Kasumi-1 (cell line): ENCODE data around the gene RTEL1.
"Not testable (repeated sequence)": the region's sequence is repeated elsewhere in the genome, so short reads cannot be mapped to it uniquely, and the experiment has no call there.

Source experiments
- DNase-seq, 2 experiments: peaks; one replicate each; lab custom pipeline; 2025; lab: John Stamatoyannopoulos, UW

RTEL1 gene

DNA sequence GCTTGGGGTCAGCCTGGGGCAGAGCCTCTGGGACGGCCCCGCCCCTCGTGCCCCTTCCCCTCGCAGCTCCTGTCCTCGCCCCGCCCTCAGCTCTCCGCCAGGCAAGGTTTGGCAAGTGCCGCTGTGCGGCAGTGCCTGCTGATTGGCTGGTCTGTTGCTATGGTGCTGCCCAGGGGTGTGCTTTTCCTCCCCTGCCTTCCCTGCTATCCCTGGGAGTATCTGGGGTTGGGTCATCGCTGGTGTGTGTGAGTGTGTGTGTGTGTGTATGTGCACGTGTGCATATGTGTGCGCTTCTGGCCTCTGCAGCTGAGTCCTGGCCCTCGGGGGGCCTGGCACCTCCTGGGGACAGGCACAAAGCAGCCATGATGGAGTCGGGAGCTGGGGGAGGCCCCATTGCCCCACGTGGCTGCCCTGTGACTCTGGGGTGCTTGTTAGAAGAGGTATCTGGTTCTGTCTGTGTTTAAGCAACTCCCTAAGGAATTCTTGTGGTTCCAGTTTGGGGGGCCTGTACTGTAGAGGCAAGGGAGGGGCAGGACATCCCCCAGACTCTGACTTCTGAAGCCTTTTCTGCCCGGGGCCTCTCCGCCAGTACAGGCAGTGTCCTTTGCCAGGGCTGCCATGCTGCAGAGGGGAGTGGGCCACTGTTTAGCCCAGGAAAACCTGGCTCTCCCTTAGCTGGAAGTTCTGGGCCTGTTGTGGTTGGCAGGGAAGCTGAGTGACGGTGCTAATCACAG lies 6.9 kb downstream of the RTEL1 start:
- no peak for DNase-seq

DNA sequence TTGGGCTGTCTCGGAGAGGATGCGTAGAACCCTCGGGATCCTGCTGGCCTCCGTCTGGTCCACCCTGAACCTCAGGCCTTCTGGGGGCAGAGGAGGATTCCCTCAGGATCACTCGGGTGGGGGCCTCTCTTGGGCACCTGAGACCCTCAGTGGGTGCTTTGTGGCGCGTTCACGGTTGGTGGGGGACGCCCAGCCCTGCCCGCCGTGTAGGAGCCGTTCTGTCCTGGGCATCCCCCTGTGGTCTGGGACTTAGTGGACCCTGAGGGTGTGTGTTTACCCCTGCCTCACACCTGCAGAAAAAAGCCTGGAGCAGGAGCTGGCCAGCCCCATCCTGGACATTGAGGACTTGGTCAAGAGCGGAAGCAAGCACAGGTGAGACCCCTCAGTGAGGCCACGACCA lies 7.6 kb downstream of the RTEL1 start:
- DNase-seq, result no peak

DNA sequence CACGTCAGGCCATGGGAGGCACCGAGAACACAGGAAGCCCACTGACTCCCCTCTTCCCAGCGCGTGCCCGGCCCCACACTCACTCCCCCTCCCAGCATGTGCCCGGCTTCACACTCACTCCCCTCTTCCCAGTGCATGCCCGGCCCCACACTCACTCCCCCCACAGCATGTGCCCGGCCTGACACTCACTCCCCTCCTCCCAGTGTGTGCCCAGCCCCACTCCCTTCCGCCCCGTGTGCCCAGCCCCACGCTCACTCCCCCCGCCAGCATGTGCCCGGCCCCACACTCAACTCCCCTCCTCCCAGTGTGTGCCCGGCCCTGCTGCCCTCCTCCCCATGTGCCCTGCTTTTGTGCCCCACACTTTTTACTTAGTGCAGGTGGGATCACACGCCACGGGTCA lies 9.7 kb downstream of the RTEL1 start:
- DNase-seq, result no peak

DNA sequence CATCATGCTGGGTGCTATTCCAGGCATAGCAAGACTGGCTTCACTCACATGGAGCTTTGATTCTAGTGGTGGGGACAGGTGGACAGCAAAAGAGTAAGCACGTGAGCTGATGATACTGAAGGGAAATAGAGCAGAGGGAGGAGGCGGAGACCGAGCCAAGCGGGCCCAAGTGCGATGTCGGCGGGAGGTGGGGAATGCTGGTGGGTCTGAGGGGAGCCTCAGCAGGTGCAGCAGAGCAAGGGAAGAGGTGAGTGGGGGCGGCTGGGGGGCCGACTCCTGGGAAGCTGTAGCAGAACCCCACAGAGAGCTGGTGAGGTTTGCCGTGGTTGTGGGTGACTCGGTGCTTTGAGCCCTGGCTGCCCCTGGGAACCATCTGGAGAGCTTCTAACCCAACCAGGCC lies 10.2 kb downstream of the RTEL1 start:
- DNase-seq, result no peak

DNA sequence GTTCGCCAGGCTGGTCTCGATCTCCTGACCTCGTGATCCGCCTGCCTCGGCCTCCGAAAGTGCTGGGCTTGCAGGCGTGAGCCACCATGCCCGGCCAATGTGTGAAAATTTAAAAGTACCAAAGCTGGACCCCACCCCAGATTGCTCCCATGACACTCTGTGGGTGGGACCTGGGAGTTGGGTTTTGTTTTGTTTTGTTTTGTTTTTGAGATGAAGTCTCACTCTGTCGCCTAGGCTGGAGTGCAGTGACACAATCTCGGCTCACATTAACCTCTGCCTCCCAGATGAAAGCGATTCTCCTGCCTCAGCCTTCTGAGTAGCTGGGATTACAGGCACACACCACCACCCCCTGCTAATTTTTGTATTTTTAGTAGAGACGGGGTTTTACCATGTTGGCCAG lies 13.6 kb downstream of the RTEL1 start:
- DNase-seq, result not testable (repeated sequence)

DNA sequence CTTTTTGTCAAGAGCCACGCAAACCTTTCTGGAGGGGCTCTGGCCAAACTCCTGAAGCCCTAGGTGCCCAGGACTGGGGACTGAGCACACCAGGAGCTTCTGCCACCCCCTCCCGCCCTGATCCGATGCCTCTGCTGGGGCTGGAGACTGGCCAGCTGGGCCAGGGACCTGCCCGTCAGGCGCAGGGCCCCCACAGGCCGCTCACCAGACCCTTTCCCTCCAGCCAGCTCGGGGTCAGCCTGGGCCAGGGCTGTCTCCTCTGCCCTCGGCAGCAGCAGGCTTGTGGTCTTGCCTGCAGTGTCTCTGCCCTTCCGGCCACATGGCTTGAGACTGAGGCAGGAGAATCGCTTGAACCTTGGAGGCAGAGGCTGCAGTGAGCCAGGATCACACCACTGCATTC lies 14.6 kb downstream of the RTEL1 start:
- DNase-seq, result no peak

DNA sequence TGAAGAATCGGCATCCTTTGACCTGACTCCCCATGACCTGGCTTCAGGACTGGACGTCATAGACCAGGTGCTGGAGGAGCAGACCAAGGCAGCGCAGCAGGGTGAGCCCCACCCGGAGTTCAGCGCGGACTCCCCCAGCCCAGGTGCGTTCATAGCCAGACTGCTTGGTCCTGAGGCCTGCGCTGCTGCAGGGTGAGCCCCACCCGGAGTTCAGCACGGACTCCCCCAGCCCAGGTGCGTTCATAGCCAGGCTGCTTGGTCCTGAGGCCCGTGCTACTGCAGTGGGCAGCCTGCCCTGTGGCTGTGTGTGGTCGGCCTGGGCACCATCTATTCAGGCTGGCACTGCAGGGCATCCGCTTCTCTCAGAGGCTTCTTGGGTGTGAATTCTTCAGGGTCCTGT lies 15.8 kb downstream of the RTEL1 start:
- DNase-seq, result no peak

DNA sequence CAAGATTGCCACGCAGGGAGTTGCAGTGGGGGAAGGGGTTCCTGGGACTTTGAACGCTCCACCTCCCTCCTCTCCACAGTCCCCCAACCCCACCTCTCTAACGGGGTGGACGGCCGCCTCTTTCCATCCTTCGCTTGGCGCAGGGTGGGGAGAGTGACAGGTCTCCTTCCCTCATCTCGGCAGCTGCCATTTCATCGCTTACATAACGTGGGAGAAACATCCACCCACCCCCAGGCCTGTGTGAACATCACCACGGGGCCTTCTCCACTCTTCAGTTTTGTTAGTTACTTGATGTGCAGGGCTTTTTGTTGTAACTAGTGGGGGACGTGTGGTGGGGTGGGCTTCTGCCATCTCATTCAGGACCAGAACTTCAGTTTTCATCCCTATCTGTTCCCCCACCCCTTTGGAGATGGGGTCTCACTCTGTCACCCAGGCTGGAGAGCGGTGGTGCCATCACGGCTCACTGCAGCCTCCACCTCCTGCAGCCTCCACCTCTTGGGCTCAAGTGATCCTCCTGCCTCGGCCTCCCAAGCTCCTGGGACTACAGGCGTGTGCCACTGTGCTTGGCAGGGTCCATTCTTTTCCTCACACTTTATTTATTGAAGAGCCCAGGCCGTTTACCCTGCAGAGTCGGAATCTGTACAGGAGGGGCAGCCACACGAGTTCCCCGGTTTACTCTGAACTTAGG lies 17.7 kb downstream of the RTEL1 start:
- no peak for DNase-seq

DNA sequence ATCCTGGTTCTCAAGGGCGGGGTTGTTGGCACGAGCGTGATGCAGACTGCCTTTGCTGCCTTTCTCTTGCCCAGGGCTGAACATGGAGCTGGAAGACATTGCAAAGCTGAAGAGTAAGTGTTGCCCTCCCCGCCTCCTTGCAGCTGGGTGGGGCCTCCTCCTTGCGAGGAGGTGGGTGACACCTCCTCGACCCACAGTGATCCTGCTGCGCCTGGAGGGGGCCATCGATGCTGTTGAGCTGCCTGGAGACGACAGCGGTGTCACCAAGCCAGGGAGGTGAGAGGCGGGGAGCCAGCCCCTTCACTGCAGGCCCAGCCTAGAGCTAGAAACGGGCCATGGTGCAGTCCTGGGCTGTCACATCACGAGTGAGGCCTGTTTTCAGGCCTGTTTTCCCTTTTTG lies 20.0 kb downstream of the RTEL1 start:
- DNase-seq, result no peak

DNA sequence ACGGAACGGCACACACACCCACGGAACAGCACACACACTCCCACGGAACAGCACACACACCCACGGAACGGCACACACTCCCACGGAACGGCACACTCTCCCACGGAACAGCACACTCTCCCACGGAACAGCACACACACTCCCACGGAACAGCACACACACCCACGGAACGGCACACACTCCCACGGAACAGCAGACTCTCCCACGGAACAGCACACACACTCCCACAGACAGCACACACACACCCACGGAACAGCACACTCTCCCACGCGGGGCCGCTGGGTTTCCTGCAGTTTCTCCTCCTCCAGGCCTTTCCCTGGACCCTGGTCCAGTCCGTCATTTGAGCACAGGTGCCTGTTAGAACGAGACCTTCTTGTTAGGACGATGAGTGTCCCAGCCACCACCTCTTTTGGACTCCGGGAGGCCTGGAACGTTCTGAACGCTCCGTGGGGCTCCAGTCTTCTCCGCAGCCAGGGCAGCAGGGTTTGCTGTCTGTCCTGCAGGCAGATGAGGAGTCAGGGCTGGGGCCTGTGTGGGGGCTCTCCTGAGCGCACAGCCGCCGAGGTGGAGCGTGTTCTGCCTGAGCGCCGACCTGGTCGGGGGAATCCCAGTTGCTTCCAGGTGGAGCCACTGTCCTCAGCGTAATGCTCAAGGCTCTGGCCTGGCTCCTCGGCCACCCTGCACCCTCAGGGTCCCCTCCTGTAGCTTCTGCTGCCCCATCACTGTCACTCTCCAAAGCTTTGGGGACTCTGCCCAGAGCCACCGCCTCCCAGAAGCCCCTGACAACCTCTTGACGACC lies 20.8 kb downstream of the RTEL1 start:
- DNase-seq, result no peak

DNA sequence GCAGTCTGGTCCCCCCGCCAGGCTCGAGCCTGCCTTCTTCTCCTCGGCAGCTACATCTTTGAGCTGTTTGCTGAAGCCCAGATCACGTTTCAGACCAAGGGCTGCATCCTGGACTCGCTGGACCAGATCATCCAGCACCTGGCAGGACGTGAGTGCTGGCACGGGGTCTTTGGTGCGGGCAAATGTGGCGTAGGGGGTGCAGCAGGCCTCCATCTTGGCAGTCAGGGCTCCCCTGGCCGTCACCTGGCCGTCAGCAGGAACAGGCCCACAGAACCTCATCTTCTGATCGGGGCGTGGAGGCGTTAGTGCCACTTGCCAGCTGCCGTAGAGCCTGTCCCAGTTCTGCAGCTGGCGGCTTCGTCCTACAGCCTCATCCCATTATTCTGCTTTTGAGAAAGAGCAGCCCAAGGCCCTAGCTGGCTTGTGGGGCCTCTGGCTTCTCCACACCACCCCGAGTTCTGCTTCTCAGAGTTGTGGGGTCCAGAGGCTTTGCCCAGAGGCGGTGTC lies 21.7 kb downstream of the RTEL1 start:
- DNase-seq, result no peak

DNA sequence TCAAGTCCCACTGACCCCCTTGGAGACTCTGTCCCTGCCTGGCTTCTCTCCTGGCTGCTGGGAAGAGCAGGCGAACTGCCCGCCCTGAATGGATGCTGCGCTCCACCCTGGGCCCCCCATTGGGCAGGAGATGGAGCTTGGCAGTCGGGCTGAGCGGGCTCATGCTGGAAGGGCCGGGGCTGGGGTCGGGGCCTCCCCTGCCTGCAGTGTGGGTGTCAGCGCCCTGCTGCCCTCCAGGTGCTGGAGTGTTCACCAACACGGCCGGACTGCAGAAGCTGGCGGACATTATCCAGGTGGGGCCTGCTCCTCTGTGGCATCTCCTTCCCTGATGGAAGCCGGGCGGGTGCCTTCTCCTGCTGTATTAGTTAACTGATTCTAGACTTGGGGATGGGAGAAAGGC lies 22.3 kb downstream of the RTEL1 start:
- no peak for DNase-seq

DNA sequence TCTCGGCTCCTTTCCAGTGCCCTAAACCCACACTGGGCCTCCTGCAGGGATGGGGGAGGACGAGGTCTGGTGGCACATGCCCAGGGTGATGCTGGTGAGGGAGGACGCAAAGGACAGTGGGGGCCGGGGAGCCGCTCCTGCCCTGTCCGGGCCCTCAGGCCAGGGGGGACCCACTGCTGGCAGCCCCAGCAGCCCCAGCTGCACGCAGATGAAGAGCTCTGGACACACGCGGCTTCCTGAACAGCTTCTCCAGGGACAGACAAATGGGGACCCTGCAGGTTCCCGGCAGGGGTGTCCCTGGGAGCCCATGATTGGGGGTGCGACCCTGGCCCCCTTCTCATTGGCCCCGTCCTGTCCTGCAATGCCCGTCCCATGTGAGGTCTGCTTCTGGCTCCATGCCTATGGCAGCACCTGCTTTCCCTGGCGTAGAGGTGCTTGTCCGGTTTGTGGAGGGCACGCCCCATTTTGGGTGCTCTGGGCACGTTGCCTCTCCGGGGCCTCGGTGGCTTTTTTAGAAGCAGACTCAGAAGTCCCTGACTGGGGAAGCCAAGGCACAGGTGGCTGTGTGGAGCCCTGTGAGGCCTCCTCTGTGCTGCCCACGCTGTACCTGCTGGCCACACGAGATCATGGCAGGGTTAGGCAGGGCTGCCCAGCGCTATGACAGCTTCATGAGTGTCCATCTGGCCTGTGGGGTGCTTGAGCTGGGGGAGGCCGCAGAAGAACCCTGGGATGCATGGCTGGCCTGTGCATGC lies 22.9 kb downstream of the RTEL1 start:
- no peak for DNase-seq

DNA sequence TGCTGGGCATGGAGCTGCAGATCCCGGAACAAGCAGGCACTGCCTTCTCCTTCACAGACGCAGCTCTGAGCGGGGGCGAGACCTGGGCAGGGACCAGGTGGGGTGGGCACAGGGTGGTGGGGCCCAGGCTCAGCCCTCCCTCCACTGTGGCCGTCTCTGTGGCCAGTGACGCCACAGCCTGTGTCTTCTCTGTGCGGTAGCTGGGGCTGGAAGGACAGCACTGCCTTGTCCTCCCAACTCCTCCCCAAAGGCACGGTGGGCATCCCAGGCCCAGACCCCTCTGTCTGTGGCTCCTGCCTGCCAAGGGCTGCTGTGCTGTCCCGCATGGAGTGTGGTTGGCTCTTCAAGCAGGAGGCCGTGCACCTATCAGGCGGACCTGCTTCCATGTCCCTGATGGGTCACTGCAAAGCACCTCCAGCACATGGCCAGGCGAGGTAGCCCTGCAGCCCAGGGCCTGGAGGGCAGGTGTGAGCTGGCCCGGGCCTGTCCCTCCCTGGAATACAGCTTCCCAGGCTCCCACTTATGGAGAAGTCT lies 23.6 kb downstream of the RTEL1 start:
- no peak for DNase-seq

DNA sequence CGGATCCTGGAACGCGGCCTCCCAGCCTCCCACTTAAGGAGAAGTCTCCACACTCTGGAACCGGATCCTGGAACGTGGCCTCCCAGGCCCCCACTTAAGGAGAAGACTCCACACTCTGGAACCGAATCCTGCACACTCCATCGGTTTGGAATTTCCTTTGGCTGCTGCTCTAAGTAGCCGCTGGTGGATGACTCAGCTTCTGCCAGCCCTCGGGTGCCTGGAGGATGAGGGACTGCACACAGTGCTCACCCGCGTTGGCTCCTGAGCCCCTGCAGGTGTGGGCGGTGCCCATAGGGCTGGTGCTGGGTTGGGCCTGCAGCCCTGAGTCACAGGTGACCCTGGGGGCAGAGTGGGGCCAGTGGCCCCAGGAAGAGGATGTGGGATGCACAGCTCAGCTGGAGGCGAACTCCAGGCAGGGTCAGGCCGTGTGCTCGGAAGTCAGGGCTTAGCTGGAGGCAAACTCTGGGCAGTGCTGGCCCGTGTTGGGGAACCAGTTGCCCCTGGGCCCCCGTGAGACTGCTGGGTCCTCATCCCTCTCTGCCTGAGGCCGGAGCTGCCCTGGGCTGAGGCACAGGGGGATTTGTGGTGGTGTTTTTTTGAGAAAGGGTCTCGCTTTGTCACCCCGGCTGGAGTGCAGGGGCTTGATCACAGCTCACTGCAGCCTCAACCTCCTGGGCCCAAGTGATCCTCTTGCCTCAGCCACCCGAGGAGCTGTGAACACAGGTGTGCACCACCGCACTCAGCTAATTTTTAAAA lies 24.4 kb downstream of the RTEL1 start:
- peak in 1 of 2 experiments; percentile 6 for DNase-seq

DNA sequence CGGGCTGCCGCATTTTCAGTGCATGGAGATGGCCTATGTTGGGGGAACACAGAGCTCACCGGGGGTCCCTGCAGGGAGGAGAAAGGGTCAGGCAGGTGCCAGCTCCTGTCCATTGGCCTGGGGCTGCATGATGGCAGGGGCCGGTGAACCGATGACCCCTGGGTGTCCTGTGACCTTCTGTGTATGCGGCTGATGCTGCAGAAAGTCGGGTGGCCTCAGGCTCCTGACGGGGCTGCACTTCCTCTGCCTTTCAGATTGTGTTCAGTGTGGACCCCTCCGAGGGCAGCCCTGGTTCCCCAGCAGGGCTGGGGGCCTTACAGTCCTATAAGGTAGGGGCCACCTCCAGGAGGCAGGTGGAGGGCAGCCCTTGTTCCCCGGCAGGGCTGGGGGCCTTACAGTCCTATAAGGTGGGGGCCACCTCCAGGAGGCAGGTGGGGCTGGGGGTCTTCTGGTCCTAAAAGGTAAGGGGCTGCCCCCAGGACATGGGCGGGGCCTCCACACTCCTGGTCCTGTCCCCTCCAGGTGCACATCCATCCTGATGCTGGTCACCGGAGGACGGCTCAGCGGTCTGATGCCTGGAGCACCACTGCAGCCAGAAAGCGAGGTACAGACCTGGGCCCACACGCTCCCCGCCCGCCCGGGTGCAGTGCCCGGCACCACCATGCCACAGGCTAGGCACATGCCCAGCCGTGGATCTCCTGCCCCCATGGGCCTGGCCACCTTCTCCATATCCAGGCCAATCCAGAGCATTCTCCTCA lies 27.3 kb downstream of the RTEL1 start:
- no peak for DNase-seq

DNA sequence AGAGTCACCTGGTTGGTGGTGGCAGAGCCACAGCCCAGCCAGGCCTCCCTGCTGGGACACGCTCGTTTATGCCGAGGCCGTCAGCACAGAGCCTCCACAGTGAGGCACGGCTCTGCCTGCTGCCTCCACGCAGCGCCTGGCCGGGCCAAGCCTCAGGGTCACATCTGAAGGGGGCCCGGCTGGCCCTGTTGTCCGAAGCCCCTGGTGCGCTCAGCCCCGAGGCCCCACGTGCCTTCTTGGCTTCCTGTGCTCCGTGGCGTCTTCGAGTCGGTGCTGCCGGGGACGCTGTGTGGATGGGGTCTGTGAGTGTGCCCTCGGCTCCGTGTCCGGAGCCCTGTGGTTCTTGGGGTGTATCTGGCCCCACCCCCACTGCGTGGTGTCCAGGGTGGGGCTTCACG lies 28.0 kb downstream of the RTEL1 start:
- no peak for DNase-seq

DNA sequence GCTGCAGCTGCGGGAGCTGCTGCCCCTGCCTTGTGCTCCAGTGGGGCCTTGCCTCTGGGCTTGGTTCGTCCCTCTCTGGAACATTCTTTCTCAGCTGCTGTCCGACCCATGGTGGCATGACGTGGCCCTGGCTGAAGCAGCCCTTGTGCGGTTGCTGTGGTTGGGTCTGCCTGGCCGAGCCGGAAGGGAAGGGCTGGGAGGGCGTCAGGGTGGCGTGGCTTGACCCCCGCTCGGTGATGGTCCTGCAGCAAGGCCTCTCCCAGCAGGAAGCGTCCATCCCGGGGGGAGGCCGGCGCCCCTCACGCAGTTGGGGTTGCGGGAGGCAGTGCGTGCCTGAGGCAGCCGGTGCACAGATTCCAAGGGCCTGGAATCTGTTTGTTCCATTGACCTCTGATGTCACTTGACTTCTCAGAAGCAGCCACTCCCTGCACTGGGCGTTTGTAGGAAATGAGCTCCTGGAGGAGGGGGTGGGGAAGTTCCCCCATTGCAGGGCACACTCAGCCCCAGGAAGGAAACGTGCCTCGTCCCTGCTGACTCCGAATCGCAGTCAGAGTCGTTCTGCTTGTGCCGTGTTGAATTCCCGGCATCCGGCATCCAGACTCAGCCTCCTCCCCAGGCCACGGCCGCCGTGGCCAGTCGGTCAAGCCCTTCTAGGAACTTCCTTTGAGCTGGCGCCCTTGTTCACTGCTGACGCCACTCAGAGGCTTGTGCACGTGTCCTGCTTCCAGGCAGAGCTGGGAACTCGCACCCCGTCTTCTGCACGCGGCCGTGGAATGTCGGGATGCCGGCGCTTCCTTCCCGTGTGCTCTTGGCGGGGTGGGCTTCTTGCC lies 28.6 kb downstream of the RTEL1 start:
- DNase-seq, result peak; percentile 22 to 70

DNA sequence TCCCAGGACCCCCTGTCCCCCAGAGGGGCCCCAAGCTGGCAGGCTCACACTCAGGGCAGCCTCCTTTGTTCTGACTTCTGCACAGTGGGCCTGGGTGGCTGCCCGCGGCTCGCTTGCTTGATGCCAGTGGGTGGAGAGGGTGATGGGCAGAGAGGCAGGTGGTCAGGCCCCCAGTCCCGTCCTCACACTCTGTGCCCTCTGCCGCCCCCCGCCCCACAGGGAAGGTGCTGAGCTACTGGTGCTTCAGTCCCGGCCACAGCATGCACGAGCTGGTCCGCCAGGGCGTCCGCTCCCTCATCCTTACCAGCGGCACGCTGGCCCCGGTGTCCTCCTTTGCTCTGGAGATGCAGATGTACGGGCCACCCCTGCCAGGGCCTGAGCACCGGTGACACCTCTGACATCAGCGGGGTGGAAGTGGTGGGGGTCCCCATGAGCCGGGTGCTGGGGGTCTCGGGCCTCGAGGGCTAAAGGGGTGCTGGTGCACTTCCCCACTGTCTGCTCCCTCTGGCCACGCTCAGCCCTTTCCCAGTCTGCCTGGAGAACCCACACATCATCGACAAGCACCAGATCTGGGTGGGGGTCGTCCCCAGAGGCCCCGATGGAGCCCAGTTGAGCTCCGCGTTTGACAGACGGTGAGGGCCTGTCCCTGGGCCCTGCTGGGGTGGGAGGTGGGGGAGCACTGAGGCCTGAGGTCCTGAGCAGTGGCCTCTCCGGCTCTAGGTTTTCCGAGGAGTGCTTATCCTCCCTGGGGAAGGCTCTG lies 29.5 kb downstream of the RTEL1 start:
- DNase-seq, result no peak
